Uterus (tissue), 2 donors: ENCODE measurements around the gene INPP5A.

Experiments
- POLR2A ChIP-seq, 2 donors: fragments of 450-650 bp; IDR thresholded peaks; one replicate each; pipeline ENCODE4 v1.6.1; 2016; ENCODE audit warnings: antibody characterized with exemption in 2 of 2, mild to moderate bottlenecking in 1 of 2, moderate library complexity in 1 of 2
- TF ChIP-seq, protein P1 (sequence below), 4 experiments: fragments of 200-600 bp in 2 of 4; fragments of 450-650 bp in 2 of 4; sonication (generic) in 2 of 4; IDR thresholded peaks; one replicate each; pipeline ENCODE4 v1.5.1; 2016 to 2019; ENCODE audit warnings: antibody characterized with exemption in 4 of 4, mild to moderate bottlenecking in 2 of 4, moderate library complexity in 1 of 4

DNA sequence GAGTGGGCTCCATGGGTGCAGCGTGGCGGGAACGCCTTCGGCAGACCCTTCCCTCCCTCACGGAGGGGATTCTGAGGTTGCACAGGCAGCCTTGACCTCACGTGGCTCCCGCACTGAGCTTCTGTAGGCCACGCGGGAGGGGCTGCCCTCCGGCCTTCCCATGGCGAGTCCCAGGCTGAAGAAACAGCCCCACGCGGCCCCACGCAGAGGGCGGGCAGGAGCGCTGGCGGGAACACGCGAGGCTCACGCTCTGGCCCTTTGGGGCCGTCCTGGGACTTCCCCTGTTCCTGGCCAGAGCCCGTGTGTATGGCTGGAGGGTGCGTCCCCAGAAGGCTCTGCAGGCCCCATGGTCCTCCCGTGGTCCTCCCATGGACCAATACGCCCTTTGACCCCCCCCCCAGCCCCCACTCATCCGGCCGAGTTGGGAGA, 270.0 kb downstream of the INPP5A start:
- TF ChIP-seq, protein P1, sequence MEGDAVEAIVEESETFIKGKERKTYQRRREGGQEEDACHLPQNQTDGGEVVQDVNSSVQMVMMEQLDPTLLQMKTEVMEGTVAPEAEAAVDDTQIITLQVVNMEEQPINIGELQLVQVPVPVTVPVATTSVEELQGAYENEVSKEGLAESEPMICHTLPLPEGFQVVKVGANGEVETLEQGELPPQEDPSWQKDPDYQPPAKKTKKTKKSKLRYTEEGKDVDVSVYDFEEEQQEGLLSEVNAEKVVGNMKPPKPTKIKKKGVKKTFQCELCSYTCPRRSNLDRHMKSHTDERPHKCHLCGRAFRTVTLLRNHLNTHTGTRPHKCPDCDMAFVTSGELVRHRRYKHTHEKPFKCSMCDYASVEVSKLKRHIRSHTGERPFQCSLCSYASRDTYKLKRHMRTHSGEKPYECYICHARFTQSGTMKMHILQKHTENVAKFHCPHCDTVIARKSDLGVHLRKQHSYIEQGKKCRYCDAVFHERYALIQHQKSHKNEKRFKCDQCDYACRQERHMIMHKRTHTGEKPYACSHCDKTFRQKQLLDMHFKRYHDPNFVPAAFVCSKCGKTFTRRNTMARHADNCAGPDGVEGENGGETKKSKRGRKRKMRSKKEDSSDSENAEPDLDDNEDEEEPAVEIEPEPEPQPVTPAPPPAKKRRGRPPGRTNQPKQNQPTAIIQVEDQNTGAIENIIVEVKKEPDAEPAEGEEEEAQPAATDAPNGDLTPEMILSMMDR (IDR thresholded peaks at IDR 0.05): no peak
- no peak for TF ChIP-seq POLR2A (IDR thresholded peaks at IDR 0.05)
